CD4-positive, alpha-beta T cell treated with Interleukin-17A for 4 hours (primary cell): ENCODE data around the gene HOOK1.

Experiments
- DNase-seq: peaks from one replicate; pipeline ENCODE4 v3.0.0-alpha.2; 2020; ENCODE audit warnings: mixed read lengths

The HOOK1 gene

GRCh38 chr1:59814901-59815825 is at the start of gene HOOK1:
Gene HOOK1, plus strand, starts transcription at chr1:59814949. Its CDS starts 169 bp downstream, at chr1:59815118.
- DNase-seq = no peak

GRCh38 chr1:59765011-59765730 is 49.6 kb upstream of the HOOK1 start:
- no peak for DNase-seq

- no peak for DNase-seq
These were observed 48.4 kb upstream of the HOOK1 start for GRCh38 chr1:59766227-59766855.

GRCh38 chr1:59767119-59767518 is 47.6 kb upstream of the HOOK1 start:
- no peak for DNase-seq

- no peak for DNase-seq
These were observed 45.7 kb upstream of the HOOK1 start for GRCh38 chr1:59768792-59769735.

GRCh38 chr1:59769736-59770095 is 45.0 kb upstream of the HOOK1 start:
- DNase-seq = no peak

- no peak for DNase-seq
These were observed 43.4 kb upstream of the HOOK1 start for GRCh38 chr1:59771361-59771760.

- DNase-seq = no peak
These were observed 39.3 kb upstream of the HOOK1 start for GRCh38 chr1:59775480-59775879.

GRCh38 chr1:59776960-59777852 is 37.5 kb upstream of the HOOK1 start:
- no peak for DNase-seq

- peak; percentile 11 for DNase-seq
These were observed 34.8 kb upstream of the HOOK1 start for GRCh38 chr1:59779949-59780348.

- DNase-seq = no peak
These were observed 25.9 kb upstream of the HOOK1 start for GRCh38 chr1:59788825-59789224.

GRCh38 chr1:59798600-59798999 is 16.1 kb upstream of the HOOK1 start:
- DNase-seq = no peak

- no peak for DNase-seq
These were observed 11.2 kb upstream of the HOOK1 start for GRCh38 chr1:59803458-59804038.

GRCh38 chr1:59804301-59804700 is 10.4 kb upstream of the HOOK1 start:
- DNase-seq = no peak

GRCh38 chr1:59805554-59805953 is 9.2 kb upstream of the HOOK1 start:
- no peak for DNase-seq

- DNase-seq = peak; percentile 97
These were observed 409 bp upstream of the HOOK1 start for GRCh38 chr1:59814180-59814900.

- DNase-seq = no peak
These were observed 1.1 kb downstream of the HOOK1 start for GRCh38 chr1:59815892-59816291.

- DNase-seq = no peak
These were observed 1.6 kb downstream of the HOOK1 start for GRCh38 chr1:59816318-59816878.

GRCh38 chr1:59819566-59820438 is 5.1 kb downstream of the HOOK1 start:
- DNase-seq = no peak
